Muscle layer of duodenum (tissue), 2 donors: ENCODE results near the gene DCLK1.

ENCODE experiments used
- H3K27ac ChIP-seq: one replicate; pipeline ENCODE4 v1.7.0; 2013; ENCODE audit warnings: mild to moderate bottlenecking, low read length
- H3K27me3 ChIP-seq: one replicate; pipeline ENCODE4 v1.7.0; 2013; ENCODE audit warnings: low read depth, mild to moderate bottlenecking, control low read depth, low read length
- H3K36me3 ChIP-seq, 2 donors: one replicate each; pipeline ENCODE4 v1.7.0; 2013; ENCODE audit warnings: low read length in 2 of 2, control low read depth in 1 of 2, mild to moderate bottlenecking in 1 of 2; ENCODE audit not compliant: insufficient read depth in 2 of 2, control insufficient read depth in 1 of 2
- H3K4me1 ChIP-seq, 2 donors: one replicate each; pipeline ENCODE4 v1.7.0; 2013; ENCODE audit warnings: low read length in 2 of 2, mild to moderate bottlenecking in 2 of 2, control low read depth in 1 of 2, moderate library complexity in 1 of 2; ENCODE audit not compliant: insufficient read depth in 2 of 2, control insufficient read depth in 1 of 2
- H3K4me3 ChIP-seq, 2 donors: one replicate each; pipeline ENCODE4 v1.7.0; 2013; ENCODE audit warnings: low read length in 2 of 2, low read depth in 1 of 2, mild to moderate bottlenecking in 1 of 2
- H3K9me3 ChIP-seq, 2 donors: one replicate each; pipeline ENCODE4 v1.7.0; 2013; ENCODE audit warnings: low read length in 2 of 2, control low read depth in 1 of 2, mild to moderate bottlenecking in 1 of 2; ENCODE audit not compliant: control insufficient read depth in 1 of 2
- donor health status: healthy.

Gene DCLK1

GRCh38 chr13:35961461-35962220, 169.5 kb downstream of the DCLK1 start:
- H3K27ac ChIP-seq: no peak overlapping the region
- no peaks in the 10 kb centered on the region for H3K9me3 ChIP-seq
- H3K4me1 ChIP-seq: peaks cover 0 to 11% of the 10 kb centered on the region in 2 donors
- H3K36me3 ChIP-seq: no peaks in the 10 kb centered on the region
- H3K27me3 ChIP-seq: no peaks in the 10 kb centered on the region
- H3K4me3 ChIP-seq: no peak overlapping the region

GRCh38 chr13:35961002-35961401, 170.2 kb downstream of the DCLK1 start:
- no peaks in the 10 kb centered on the region for H3K9me3 ChIP-seq
- H3K4me1 ChIP-seq: peaks cover 0 to 11% of the 10 kb centered on the region in 2 donors
- no peak overlapping the region for H3K4me3 ChIP-seq
- H3K36me3 ChIP-seq: no peaks in the 10 kb centered on the region
- H3K27me3 ChIP-seq: no peaks in the 10 kb centered on the region
- H3K27ac ChIP-seq: no peak overlapping the region

GRCh38 chr13:35957996-35958395, 173.2 kb downstream of the DCLK1 start:
- Histone ChIP-seq H3K27ac (peak overlapping the region; percentile 52), H3K36me3 (no peaks in the 10 kb centered on the region), H3K4me3 (no peak overlapping the region), H3K27me3 (no peaks in the 10 kb centered on the region), H3K9me3 (no peaks in the 10 kb centered on the region), H3K4me1 (peaks cover 6 to 15% of the 10 kb centered on the region in 2 donors)

DNA sequence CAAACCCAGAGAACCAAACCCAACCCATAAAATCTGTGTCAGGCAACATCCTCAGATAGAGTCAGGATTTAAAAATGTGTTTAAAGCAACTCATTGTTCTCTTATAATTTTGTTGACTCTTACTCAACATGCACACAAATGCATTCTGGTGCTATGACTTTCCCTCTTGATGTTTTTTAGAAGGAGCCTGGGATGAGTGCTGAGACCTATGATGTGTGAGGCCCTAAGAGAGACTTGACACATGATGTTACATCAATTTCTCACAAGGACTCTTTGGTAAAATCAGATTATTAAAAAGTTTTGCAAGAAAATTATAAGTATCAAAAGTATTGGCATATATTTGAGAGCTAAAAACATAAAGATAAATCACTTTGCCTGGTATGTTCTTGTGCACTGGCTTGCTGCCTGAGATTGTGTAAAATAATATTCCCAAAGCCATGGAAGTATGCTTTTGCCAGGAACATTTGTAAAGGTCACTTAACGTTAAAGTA, 173.9 kb downstream of the DCLK1 start:
- Histone ChIP-seq H3K27ac (peak overlapping the region; percentile 2), H3K36me3 (no peaks in the 10 kb centered on the region), H3K9me3 (no peaks in the 10 kb centered on the region), H3K4me1 (peaks cover 6 to 13% of the 10 kb centered on the region in 2 donors), H3K4me3 (no peak overlapping the region), H3K27me3 (no peaks in the 10 kb centered on the region)

- H3K27ac ChIP-seq: peak overlapping the region; percentile 2
- peaks cover 6 to 13% of the 10 kb centered on the region in 2 donors for H3K4me1 ChIP-seq
- no peaks in the 10 kb centered on the region for H3K36me3 ChIP-seq
- H3K27me3 ChIP-seq: no peaks in the 10 kb centered on the region
- no peak overlapping the region for H3K4me3 ChIP-seq
- H3K9me3 ChIP-seq: no peaks in the 10 kb centered on the region
These were observed 175.1 kb downstream of the DCLK1 start for GRCh38 chr13:35956074-35956473.

DNA sequence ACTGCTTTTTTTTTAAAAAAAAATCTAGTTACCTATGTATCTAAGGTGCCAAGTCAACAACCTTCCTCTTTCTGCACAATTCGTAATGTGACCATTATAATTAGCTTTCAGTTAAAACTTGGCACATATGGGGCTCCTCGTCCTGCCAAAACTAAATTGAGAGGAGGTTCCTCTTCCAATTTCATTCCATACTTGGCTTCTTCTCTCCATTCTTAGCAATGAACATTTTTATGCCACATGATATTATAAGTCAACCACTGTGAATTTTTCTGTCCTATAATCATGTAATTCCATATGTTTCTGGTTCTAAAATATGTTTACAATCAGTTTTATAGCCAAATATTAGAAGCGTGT, 177.0 kb downstream of the DCLK1 start:
- no peaks in the 10 kb centered on the region for H3K36me3 ChIP-seq
- H3K9me3 ChIP-seq: no peaks in the 10 kb centered on the region
- no peak overlapping the region for H3K27ac ChIP-seq
- H3K27me3 ChIP-seq: no peaks in the 10 kb centered on the region
- no peak overlapping the region for H3K4me3 ChIP-seq
- H3K4me1 ChIP-seq: peaks cover 6 to 13% of the 10 kb centered on the region in 2 donors

- Histone ChIP-seq H3K4me3 (no peak overlapping the region), H3K36me3 (no peaks in the 10 kb centered on the region), H3K27ac (no peak overlapping the region), H3K27me3 (no peaks in the 10 kb centered on the region), H3K4me1 (peaks cover 6 to 13% of the 10 kb centered on the region in 2 donors), H3K9me3 (no peaks in the 10 kb centered on the region)
These were observed 177.5 kb downstream of the DCLK1 start for GRCh38 chr13:35953537-35954206.

DNA sequence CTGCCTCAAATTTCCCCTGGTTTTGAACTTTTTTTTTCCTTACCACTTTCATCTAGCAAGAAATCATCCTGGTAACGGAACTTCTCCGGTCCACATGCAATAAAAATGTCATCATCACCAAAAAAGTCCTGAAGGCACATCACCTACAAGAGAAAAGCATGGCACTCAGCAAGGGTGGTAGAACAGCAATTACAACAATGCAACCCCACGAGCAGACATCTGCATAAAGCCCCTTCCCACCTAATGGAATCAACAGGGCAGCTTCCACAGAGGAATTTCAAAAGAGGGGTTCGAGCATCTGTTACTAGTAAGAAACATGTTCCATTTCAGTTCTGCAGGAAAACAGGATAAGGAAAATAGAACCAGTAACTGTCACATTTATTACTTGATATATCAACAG, 183.9 kb downstream of the DCLK1 start:
- no peaks in the 10 kb centered on the region for H3K27me3 ChIP-seq
- no peaks in the 10 kb centered on the region for H3K36me3 ChIP-seq
- no peak overlapping the region for H3K4me3 ChIP-seq

GRCh38 chr13:35945368-35945767, 185.8 kb downstream of the DCLK1 start:
- H3K36me3 ChIP-seq: no peaks in the 10 kb centered on the region
- H3K9me3 ChIP-seq: peaks cover 0 to 12% of the 10 kb centered on the region in 2 donors
- no peaks in the 10 kb centered on the region for H3K4me1 ChIP-seq
- no peak overlapping the region for H3K4me3 ChIP-seq
- H3K27ac ChIP-seq: no peak overlapping the region
- no peaks in the 10 kb centered on the region for H3K27me3 ChIP-seq

More for the DNA sequence above, 183.9 kb downstream of the DCLK1 start:
- Histone ChIP-seq H3K9me3 (peaks cover 0 to 12% of the 10 kb centered on the region in 2 donors), H3K27ac (no peak overlapping the region), H3K4me1 (no peaks in the 10 kb centered on the region)

GRCh38 chr13:35941374-35941773, 189.8 kb downstream of the DCLK1 start:
- H3K27ac ChIP-seq: no peak overlapping the region
- no peaks in the 10 kb centered on the region for H3K36me3 ChIP-seq
- H3K4me3 ChIP-seq: no peak overlapping the region
- H3K4me1 ChIP-seq: no peaks in the 10 kb centered on the region
- H3K27me3 ChIP-seq: no peaks in the 10 kb centered on the region
- peaks cover 0 to 12% of the 10 kb centered on the region in 2 donors for H3K9me3 ChIP-seq

GRCh38 chr13:35940734-35941133, 190.4 kb downstream of the DCLK1 start:
- Histone ChIP-seq H3K4me1 (no peaks in the 10 kb centered on the region), H3K27ac (no peak overlapping the region), H3K4me3 (no peak overlapping the region), H3K27me3 (no peaks in the 10 kb centered on the region), H3K9me3 (peaks cover 0 to 12% of the 10 kb centered on the region in 2 donors), H3K36me3 (no peaks in the 10 kb centered on the region)
